ENCODE results near the gene CLASP1. TPM values are rescaled to one million over a fixed set of nuclear protein-coding genes. Genes with fewer than 3 reads are reported as not detected.
"Not testable (repeated sequence)": the region's sequence is repeated elsewhere in the genome, so short reads cannot be mapped to it uniquely, and the experiment has no call there.

CLASP1 gene
- total and polyA plus RNA-seq, 11 donors, result 16.0 to 84.5 (median 60.2) TPM

- Histone ChIP-seq H3K27me3 (no peaks in the 10 kb centered on the region), H3K4me1 (peaks cover 0 to 23% (median 4%) of the 10 kb centered on the region in 12 donors), H3K27ac (no peak overlapping the region), H3K36me3 (peaks cover 0 to 12% (median 0%) of the 10 kb centered on the region in 9 donors), H3K4me3 (no peak overlapping the region), H3K9me3 (no peaks in the 10 kb centered on the region)
- intact Hi-C loops (cut with DNase I), result loop anchor here in 3 of 10 donors (10.0 kb wide), 1 partner anchor 55 kb away; no protein-coding TSS in a partner anchor
- TF ChIP-seq POLR2A (IDR thresholded peaks at IDR 0.05), result no peak
- no peak for TF ChIP-seq CTCF (IDR thresholded peaks at IDR 0.05)
- DNase-seq (no peak), ATAC-seq (no peak)
- 81 to 94% (median 91%) methylated on average over 6 of the region's 6 CpGs for WGBS, 4 donors
Observed at GRCh38 chr2:121659933-121660332, 10.7 kb upstream of the CLASP1 start.

DNA sequence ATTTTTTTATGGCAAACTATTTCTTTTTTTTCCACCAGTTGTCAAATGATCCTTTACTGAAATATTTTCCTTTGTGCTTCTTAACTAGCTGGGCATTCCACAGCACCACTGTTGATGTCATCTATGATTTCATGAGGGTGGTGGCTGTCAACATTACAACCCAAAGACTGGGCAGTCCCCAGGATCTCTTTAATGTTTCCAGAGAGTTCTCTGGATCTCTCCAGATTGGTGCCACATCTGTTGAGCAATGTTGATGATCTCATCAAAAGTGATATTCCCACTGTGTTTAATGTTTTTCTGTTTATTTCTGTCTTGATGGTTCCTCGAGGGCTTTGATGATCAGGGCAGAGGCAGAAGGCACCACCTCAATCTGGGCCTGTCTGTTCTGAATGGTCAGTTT lies 9.1 kb upstream of the CLASP1 start:
- H3K36me3 ChIP-seq, result peaks cover 0 to 12% (median 0%) of the 10 kb centered on the region in 9 donors
- not testable (repeated sequence) for H3K4me3 ChIP-seq, H3K27me3 ChIP-seq, H3K4me1 ChIP-seq, H3K9me3 ChIP-seq, ATAC-seq, DNase-seq, H3K27ac ChIP-seq
- WGBS, 4 donors, result 64 to 91% (median 86%) methylated on average over 1 of the region's 1 CpG
- intact Hi-C loops (cut with DNase I), result loop anchor here in 3 of 10 donors (10.0 kb wide), 1 partner anchor 56 kb away; no protein-coding TSS in a partner anchor

- no peak overlapping the region for H3K27ac ChIP-seq
- H3K36me3 ChIP-seq, result peaks cover 0 to 8% (median 0%) of the 10 kb centered on the region in 9 donors
- peaks cover 0 to 29% (median 22%) of the 10 kb centered on the region in 12 donors for H3K4me1 ChIP-seq
- H3K4me3 ChIP-seq, result no peak overlapping the region
- 50 to 54% (median 51%) methylated on average over 1 of the region's 1 CpG for WGBS, 4 donors
- no peaks in the 10 kb centered on the region for H3K9me3 ChIP-seq
- ATAC-seq (no peak), DNase-seq (no peak)
- no peaks in the 10 kb centered on the region for H3K27me3 ChIP-seq
- intact Hi-C loops (cut with DNase I), result loop anchor here in 4 of 10 donors (5.0 to 10.0 kb wide), 2 partner anchors 56 to 62 kb away; no protein-coding TSS in a partner anchor
- TF ChIP-seq POLR2A (IDR thresholded peaks at IDR 0.05) (no peak), CTCF (IDR thresholded peaks at IDR 0.05) (no peak)
Observed at GRCh38 chr2:121653035-121653434, 3.8 kb upstream of the CLASP1 start.

- peaks cover 0 to 55% (median 48%) of the 10 kb centered on the region in 12 donors for H3K4me1 ChIP-seq
- no peaks in the 10 kb centered on the region for H3K9me3 ChIP-seq
- H3K27ac ChIP-seq, result peak overlapping the region; percentile 92 to 100 (median 96)
- peak overlapping the region; percentile 70 to 98 (median 86) for H3K4me3 ChIP-seq
- DNase-seq (no peak), ATAC-seq (no peak)
- no peaks in the 10 kb centered on the region for H3K27me3 ChIP-seq
- TF ChIP-seq CTCF (IDR thresholded peaks at IDR 0.05) (no peak), POLR2A (IDR thresholded peaks at IDR 0.05) (no peak)
- peaks cover 0 to 8% (median 0%) of the 10 kb centered on the region in 9 donors for H3K36me3 ChIP-seq
- intact Hi-C loops (cut with DNase I), result loop anchor here in 4 of 10 donors (2.0 to 10.0 kb wide), 3 partner anchors 53 to 86 kb away; partner anchors contain the start of gene NIFK (in 1 of the 4)
- 0 to 2% (median 1%) methylated on average over 23 of the region's 23 CpGs for WGBS, 4 donors
Observed at GRCh38 chr2:121650315-121650930, 1.2 kb upstream of the CLASP1 start.

Data from heart left ventricle (tissue), 16 donors.